Jurkat, Clone E6-1 (cell line): ENCODE data around the gene CCDC174. TPM values are rescaled to one million over a fixed set of nuclear protein-coding genes. Genes with fewer than 3 reads are reported as not detected.
"Not testable (repeated sequence)": the region's sequence is repeated elsewhere in the genome, so short reads cannot be mapped to it uniquely, and the experiment has no call there.

ENCODE experiments used
- DNase-seq: peaks from one replicate; pipeline ENCODE4 v3.0.0-alpha.2; 2011; ENCODE audit warnings: low read depth, low spot score
- H3K4me3 ChIP-seq: 2 replicates; pipeline ENCODE4 v1.5.1; 2011; ENCODE audit warnings: mild to moderate bottlenecking, low read length, control low read depth, moderate library complexity
- polyA plus RNA-seq: library from polyadenylated mRNA; unstranded; fragments of >200 nt; gene quantifications from one replicate; pipeline ENCODE4 v1.2.1, GENCODE V29; 2012; ENCODE audit warnings: missing spikeins; ENCODE audit not compliant: insufficient read length, insufficient read depth

CCDC174 gene
- 29.0 TPM for polyA plus RNA-seq

DNA sequence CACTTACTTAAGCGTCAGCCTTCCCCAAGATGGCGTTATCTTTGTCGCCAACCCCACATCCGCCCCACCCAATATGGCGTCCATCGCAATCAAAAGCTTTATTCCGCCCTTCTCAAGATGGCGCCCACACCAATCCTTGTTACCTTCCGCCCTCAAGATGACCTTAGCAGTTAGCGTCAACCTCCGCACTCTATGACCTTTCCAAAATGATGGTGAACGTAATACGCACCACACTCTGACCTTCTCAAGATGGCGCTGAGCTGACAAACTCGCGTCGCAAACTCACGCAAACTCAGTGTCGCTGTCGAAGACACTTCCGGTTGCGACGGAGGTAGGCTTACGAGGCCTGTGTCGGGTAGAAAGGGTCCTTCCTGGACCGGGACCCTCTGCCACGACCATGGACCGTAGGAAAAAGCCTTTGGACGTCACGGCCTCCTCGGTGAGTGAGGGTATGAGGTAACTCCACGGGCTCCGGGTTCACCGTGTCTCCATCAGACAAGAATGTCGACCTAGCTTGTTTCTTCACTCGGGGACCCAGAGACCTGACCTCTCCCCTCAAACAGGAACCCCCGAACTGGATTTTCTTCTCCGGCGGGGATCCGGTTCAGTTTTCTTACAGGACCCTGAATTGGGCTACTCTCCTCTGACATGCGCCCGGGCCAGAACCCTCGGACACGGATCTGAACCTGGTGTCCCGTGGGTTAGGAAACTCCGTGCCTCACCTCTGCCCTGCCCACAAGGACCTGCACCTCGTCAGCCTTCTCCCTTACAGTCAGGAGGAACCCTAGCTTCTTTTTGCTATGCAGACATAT is at the start of gene CCDC174:
CCDC174 (plus strand) TSS at position 323 of the 812 bp plus-strand sequence; CDS start at position 398, 75 bp downstream.
- peak within 1 kb of the TSS; percentile 93 for H3K4me3 ChIP-seq
- peak; percentile 100 for DNase-seq

DNA sequence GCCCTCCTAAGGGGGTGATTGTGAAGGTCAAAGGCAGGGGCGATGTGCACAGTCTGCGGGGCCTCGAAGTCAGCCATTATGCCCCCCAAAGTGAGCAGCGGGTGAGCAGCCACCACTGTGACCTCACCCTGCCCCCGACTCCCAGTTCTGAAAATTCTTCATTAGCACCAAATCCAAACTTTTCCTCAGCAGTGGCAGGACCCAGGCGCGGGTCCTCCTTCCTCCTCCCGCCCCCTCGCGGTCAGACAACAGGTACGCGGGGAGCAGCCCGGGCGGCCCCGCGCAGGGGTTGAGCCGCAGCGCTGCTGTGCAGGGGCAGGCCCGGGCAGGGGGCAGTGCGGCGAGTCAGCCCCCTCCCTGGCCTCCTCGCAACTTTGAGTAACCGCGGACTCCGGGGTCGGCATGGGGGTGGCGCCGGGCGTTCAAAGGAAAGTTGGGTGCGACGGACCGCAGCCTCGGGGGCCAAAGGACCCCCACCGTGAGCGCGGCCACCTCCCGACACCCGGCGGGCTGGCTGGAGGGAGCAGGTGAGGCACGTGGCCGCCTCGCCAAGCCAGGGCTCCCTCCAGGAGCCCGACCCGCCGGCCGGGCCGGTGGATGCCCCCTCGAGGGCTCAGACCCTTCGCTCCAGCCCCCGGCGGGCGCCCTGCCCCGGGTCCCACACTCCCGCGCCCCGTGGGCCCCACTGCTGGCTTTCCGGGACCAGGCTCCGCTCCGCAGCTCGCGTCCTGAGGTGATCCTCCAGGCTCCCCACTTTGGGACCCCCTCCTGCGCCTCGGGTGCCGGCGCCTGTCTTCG is 49.4 kb upstream of the CCDC174 start:
- DNase-seq = no peak
- H3K4me3 ChIP-seq = no peak overlapping the region

DNA sequence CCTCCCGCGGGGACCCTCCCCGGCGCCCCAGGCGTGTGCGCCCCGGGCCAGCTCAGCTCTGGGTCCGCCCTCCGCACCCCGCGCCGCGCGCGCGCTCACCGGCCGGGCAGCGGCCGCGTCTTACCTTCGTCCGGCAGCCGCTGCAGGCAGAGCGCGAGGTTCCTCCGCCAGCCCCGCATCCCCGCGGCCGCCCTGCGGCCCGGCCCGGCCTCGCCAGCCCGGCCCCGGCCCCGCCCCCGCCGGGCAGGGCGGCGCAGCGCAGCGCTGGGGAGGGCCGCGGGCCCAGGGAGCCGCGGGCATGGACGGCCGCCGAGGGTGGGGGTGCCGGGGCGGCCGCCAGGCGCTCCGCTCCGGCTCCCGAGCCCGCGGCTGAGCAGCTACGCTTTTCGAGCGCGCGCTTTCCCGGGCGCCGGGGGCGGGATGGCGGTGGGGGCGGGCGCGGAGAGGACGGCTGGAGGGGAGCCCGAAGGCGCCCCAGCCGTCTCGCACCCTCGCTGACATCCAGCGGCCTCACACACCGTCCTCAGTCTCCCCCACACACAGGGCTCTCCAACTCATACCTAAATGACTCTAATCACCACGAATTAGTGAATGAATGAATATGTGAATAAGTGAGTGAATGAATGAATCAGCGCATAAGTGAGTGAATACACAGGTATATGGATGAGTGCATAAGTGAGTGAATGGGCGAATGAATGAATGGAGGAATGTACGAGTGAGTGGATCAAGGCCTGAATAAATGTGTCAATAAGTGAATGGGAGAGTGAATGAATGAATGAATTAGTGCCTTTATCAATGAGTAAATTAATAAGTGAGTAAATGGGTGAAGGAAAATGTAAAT is 48.5 kb upstream of the CCDC174 start:
- no peak for DNase-seq

DNA sequence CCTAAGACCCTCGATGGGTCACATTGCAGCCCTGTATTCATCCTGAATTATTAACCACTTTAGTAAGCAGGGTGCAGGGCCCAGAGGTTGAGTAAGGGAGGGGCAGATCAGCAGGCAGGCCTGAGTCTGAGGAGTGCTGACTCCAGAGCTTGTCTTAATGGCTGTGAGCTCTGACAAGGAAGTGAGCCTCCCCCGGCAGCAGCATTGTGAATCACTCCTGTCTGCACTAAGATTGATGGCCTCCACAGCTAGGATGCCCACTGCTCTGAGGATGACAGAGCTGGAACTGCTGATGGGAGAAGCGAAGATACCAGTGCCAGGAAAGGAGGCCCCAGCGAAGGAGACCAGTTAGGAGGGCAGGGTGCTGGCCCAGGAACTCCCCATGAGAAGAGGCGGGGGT is 46.5 kb upstream of the CCDC174 start:
- no peak for DNase-seq

More for the DNA sequence above, 48.5 kb upstream of the CCDC174 start:
- H3K4me3 ChIP-seq = no peak overlapping the region

GRCh38 chr3:14605744-14606143 is 45.8 kb upstream of the CCDC174 start:
- DNase-seq = no peak
- H3K4me3 ChIP-seq = no peak overlapping the region

More for the DNA sequence above, 46.5 kb upstream of the CCDC174 start:
- no peak overlapping the region for H3K4me3 ChIP-seq

DNA sequence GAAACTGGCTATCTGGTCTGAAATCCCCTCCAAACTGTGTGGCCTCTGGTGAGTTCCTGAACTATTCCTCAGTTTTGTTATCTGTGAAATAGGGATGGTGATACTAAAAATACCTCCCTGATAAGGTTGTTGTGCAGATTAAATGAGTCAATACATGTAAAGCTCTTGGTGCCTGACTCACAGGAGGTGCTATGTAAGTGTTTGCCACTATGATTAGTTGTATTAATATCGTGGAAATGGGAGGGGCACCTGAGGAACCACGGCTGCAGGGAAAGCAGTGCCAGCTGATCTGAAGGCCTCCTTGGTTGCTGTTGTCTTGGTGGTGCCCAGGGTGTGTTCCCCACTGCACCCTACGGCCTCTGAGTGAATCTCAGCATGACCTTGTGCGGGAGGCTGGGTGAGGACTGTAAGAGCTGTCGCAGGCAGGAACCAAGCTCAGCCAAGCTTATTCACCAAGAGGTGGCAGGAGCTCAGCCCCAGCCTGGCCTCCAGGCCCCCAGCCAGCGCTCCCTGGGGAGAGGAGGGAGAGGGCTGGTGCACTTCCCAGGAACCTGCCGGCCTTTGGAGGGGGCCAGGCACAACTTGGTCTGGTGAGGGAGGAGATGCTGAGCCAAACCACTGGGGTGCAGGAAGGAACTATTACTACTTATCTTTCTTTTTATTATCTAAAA is 44.8 kb upstream of the CCDC174 start:
- no peak overlapping the region for H3K4me3 ChIP-seq
- no peak for DNase-seq

GRCh38 chr3:14608298-14608697 is 43.3 kb upstream of the CCDC174 start:
- no peak for DNase-seq
- no peak overlapping the region for H3K4me3 ChIP-seq

GRCh38 chr3:14609058-14609457 is 42.5 kb upstream of the CCDC174 start:
- H3K4me3 ChIP-seq, DNase-seq: not testable (repeated sequence)

DNA sequence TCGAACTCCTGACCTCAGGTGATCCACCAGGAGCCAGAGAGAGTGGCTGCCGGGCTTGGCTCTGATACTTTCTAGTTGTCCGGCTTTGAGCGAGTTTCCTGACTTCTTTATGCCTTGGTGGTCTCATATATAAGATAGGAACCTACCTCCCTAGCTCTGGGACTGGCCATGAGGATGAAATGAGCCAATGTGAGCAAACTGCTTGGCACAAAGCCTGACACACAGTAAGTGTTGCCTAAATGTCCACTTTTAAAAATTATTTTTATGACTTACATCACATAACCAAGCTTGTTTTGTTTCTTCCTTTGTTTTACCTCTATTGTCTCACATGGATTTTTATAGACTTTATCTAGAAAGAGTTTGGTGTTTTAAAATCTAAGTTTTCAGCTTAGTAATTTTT is 42.1 kb upstream of the CCDC174 start:
- H3K4me3 ChIP-seq = no peak overlapping the region
- DNase-seq = no peak

- DNase-seq = no peak
- H3K4me3 ChIP-seq = no peak overlapping the region
These were observed 41.6 kb upstream of the CCDC174 start for GRCh38 chr3:14609941-14610340.

- DNase-seq = no peak
- H3K4me3 ChIP-seq = no peak overlapping the region
These were observed 37.4 kb upstream of the CCDC174 start for GRCh38 chr3:14614189-14614588.

- DNase-seq = no peak
- H3K4me3 ChIP-seq = no peak overlapping the region
These were observed 36.7 kb upstream of the CCDC174 start for GRCh38 chr3:14614862-14615261.

GRCh38 chr3:14616606-14617507 is 34.7 kb upstream of the CCDC174 start:
- DNase-seq = no peak
- no peak overlapping the region for H3K4me3 ChIP-seq

DNA sequence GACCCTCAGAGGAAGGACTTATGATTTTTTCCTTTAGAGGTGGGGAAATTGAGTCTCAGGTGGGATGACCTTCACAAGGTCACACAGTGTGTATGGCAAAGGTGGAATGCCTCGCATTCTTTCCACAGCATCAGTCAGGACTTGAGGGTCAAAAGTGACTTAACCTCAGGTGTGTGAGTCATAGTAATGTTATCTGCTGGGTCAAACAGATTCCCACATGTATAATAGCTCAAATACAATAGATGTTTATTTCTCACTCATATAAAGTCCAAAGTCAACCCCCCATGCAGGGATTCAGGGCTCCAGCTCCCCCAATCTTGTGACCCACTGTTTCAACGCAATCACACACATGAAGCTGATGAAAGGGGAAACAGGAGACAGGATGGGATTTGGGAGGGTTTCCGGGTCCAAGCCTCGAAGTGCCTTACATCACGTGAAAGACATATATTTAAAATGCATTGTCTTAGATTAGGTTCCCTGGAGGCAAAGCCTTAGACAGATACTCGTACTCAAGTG is 34.0 kb upstream of the CCDC174 start:
- DNase-seq = no peak
- H3K4me3 ChIP-seq = no peak overlapping the region

GRCh38 chr3:14619605-14620004 is 32.0 kb upstream of the CCDC174 start:
- no peak overlapping the region for H3K4me3 ChIP-seq
- DNase-seq = no peak

DNA sequence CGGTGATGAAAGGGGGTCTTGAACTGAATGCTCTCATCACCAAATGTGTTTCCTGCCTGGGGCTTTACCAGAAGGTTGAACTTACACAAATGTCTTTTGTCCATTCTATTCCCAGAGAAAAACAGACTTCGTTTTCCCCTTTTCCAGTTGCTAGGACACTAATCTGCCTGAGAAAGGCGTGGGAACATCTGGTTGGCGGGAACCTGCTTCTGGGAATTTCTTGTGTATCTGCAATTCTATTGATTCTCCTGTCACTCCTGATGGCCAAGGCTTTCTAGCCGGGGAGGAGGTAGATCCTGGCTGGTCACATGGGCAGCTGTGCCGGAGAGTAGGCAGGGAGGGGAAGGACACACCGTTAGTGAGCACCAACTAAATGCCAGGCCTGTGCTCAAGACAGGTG is 31.1 kb upstream of the CCDC174 start:
- no peak for DNase-seq
- H3K4me3 ChIP-seq = no peak overlapping the region

DNA sequence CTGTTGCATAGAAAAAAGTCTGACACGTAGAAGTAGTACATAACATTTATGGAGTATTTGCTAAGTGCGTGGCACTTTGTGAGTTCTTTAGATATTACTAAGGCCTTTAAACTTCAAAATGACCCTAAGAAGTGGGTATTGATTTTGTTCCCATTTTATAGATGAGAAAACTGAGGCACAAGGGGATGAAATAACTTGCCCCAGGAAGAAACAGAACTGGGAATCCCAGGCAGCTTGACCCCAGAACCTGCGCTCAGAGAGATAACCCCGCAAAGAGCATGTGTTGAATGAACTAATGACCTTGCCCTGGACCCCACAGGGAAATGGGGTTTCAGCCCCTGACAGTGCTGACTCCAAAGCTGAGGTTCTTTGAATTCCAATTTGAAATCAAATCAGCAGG is 30.5 kb upstream of the CCDC174 start:
- DNase-seq = no peak
- no peak overlapping the region for H3K4me3 ChIP-seq

- H3K4me3 ChIP-seq = no peak overlapping the region
- no peak for DNase-seq
These were observed 29.2 kb upstream of the CCDC174 start for GRCh38 chr3:14622368-14622767.
